Measurements from ENCODE around the gene NELFB.

NELFB gene

DNA sequence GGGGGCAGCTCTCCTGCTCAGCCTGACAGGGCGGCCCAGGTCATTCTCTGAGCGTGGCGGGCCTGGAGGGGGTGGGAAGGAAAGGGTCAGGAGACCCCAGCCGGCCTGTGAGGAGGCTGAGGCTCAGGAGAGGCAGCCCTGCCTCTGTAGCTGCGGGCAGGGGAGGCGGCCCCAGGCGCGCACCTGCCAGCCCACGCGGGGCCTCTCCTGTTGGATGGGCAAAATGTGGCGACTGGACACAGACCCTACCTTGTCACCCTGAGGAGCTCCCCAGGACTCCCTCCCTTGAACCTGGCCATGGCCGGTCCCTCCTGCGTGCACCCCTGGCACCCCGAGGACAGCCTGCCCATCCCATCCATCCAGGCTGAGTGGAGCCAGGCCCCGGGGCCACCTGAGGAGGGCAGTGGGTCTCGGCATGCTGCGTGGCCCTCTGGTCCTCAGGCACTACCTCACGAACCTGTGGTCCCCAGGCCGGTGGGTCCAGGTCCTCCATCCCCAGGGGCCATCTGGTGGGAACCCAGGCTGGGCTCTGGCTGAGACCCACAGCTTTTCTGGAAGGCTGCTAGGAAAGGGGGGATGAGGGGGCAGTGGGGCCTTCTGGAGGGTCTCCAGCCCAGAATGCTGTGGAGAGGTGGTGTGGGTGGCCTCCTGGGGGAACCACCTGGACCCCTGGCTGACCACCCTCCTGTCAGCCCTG is 62.0 kb downstream of the NELFB start:
- DNase-seq, result no peak

DNA sequence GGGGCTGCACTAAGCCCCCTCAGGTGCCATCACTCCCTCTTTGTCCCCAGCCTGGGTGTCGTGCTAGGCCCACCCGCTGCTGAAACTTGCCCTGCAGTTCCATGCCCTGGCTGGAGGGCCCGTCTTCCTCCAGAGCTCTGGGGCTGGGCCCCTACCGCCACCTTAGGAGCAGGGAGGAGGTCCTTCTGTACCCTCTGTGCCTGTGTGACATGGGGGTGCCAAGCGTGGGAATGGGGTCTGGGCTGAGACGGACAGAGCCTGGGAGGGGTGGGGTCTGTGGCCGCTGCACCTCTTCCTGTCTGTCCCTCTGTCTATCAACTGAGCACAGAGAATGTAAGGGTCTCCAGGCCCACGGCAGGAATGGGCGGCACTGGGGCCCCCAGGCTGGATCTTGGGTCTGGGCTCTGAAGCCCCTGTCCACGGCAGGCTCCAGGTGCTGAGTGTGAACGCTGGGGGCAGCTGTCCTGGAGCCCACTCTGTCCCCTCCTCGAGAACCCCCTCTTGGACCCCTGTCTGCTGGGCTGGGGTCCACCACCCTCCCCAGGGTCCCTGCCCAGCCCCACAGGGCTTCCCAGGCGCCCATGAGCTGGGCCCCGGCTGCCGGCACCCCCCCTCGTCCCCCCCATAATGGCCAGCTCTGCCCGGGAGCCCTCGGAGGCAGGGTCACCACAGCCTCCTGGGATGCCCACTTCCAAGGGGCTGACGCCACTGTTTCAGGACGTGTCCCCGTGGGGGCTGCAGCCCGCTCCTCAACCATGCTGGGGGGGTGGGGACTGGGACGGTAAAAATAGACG is 62.8 kb downstream of the NELFB start:
- DNase-seq, result no peak

DNA sequence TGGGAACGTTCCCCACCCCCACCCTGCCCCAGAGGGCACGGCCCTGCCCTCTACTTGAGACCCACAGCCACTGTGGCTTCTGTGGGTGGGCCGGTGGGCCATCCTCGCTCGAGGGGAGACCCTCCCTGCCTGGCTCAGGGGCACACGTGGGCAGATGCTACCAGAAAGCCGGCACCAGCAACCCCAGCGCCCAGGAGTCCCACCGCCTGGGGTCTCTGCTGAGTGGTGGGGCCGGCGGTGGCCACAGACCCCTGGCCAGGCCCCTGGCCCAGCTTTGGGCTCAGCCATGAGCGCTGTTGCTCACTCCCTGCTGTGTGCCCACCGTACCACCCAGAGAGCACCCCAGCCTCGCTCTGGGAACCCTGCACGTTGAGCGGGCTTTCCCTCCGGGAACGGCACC is 63.5 kb downstream of the NELFB start:
- DNase-seq, result no peak

DNA sequence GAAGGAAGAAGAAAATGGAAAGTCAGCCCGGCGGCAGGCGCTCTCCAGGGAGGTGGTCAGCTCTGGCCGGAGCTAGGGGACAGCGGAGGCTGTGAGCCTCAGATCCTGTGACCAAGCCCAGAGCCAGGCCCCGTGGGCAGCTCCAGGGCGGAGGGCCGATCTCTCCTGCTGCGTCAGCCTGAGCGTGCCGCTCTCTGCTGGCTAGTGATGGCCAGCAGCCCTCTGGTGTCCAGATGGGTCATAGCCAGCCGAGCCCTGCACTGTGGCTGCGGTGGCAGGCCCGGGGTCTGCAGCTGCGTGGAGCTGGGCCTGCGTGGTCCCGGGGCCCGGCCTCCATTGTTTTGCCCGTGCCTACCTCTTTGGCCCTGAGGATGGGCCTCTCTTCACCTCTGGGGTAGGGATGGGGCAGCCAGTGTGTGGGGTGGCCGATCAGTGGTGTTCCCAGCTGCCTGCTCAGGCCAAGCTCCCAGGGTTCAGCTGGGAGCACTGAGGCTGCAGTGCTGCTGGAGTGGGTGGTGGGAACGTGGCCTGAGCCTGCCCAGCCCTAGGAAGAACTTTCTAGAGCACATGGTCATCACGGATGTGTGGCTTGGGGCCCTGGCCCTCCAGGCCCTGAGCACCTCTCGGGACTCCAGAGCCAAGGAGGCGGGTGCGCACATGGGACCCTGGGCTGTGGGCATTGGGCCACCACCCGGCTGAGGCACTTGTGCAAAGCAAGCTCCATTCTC is 64.0 kb downstream of the NELFB start:
- DNase-seq, result no peak

DNA sequence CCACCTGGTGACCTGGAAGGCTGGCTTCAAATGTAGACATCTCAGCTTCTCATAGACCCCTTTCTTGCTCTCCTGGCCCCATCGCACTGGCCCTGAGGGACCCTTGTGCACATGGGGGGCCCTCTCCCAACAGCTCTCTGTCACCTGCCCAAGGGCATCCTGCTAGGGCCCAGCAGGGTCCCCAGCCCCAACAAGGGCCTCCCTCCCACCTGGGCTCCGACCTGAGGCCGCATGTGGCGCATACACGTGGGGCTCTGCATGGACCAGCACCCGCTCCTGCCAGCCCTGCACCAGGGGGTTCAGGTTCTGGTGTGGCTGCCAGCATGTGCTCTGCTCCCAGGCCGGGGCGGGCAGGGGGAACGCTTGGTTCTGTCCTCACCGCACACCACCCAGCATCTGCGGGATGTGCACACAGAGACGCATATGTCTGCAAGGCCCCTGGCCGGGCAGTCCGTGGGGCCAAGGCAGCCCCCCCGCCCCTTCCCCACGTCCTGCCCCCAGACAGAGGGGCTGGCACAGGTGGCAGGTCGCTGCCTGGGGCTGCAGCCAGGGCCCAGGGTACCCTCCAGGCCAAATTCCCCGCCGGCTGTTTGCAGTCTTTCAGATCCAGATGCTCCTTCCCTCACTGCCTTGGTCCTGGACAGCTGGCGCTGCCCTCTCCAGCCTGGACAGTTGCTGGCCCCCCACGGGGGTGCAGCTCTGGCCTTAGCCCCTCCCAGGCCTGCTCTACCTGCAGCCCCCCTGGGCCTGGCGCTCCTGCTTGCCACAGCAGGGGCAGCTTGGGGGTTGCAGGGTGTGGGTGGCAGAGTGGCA is 64.8 kb downstream of the NELFB start:
- no peak for DNase-seq

DNA sequence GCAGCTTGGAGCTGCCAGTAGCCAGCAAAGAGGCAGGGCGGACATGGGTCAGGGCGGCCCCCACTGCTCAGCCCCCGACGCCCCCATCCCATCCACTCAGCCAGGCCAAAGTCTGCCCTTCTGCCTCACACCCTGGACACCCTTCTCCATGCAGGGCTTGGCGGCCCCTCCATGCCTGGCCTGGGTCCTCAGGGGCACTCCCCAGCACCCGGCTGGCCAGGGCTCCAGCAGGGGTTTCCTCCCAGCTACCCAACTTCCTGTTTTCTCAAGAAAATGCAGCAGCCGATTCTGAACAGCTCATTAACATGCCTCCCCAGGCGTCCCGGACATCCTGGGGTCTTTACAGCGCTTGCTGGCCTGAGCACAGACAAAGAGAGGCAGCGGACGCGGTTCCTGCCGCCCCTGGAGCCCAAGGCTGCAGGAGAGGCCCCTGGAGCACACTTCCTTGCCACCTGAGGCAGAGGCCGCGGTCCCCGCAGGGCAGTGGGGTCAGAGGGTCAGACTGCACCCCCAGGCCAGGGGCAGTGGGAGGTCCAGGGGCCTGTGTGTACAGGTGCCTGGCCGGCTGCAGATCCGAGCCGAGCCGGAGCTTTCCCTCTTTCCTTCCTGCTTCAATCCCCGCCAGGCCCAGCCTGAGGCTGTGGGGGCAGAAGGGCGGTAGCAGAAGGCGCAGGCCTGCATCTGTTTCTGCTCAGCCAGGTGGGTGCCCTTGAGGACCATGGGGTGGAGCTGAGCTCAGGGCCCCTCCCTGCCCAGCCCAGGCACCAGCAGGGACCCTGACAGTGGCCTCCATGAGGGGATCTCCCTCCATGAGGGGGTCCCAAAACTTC is 65.6 kb downstream of the NELFB start:
- DNase-seq, result peak; percentile 54 to 89

DNA sequence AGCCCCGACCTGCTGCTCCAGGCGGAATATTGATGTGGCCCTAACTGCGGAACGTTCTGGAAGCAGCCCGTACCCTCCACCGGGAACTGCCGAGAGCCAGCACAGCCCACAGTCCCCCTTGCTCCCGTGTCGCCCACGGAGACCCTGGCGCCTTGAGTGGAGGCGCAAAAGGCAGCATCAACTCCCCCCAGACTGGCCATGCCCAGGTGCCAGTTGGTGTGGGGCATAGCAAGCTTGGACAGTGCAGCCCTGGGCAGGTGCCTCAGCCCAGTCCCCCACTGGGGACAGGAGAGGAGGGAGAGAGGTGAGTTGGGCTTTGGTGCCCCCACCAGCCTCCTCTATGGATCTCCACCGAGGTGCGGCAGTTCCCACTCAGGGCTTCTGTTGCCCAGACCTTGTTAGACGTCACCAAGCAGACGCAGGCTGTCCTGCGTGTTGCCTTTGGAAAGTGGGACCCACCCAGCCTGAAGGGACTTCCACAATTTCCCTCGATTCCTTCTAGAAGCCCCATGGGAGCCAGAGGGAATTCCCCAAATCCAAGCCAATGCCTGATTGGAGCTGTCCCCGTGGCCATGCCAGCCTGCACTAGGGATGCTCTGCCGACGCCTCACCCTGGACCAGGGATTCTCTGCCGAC is 66.7 kb downstream of the NELFB start:
- no peak for DNase-seq

Data from bone marrow (tissue), 2 donors.